K562 (cell line): ENCODE data around the gene PRKCE. TPM values are rescaled to one million over a fixed set of nuclear protein-coding genes. Genes with fewer than 3 reads are reported as not detected.

Experiments
- ATAC-seq: fragments of 200-7000 bp; cut with Tn5 transposase; 3 replicates; pipeline ENCODE4 v1.9.1; 2020; ENCODE audit warnings: moderate library complexity
- BruUV-seq: library from RNA; stranded (reverse); fragments of 400-500 nt; replicated peaks from 2 replicates; lab custom pipeline; 2021; lab: Mats Ljungman, UMichigan
- CTCF ChIA-PET: fragments of 300-600 bp; formaldehyde crosslinking; extraction: SDS; loops from one replicate; lab custom pipeline; 2021; ENCODE audit warnings: low intra/inter-chr PET ratio; lab: Yijun Ruan, JAX
- POLR2A ChIA-PET: fragments of 300-600, 350-650 bp; sonication (Branson Sonifier 250); formaldehyde crosslinking; extraction: SDS; loops from one replicate; lab custom pipeline; 2021; ENCODE audit warnings: antibody characterized with exemption, inconsistent platforms; lab: Yijun Ruan, JAX
- DNase-seq, 4 experiments: peaks; one replicate each; pipeline versions ENCODE4 v3.0.0 to v3.0.0-alpha.2; 2011 to 2018; ENCODE audit warnings: low spot score in 3 of 4, mixed read lengths in 3 of 4; ENCODE audit errors: extremely low read depth in 1 of 4
- FAIRE-seq: peaks from 2 replicates; lab custom pipeline; 2011; peaks lifted over from hg19 to GRCh38; lab: Jason Lieb, UNC
- H2AFZ ChIP-seq: 2 replicates; pipeline ENCODE4 v1.6.0; 2011; ENCODE audit warnings: low read depth, low read length, control low read depth, inconsistent platforms
- H3K27ac ChIP-seq: fragments of 200-600 bp; 3 replicates; pipeline ENCODE4 v1.8.0; 2011; ENCODE audit warnings: low read depth, mild to moderate bottlenecking, control low read depth, inconsistent platforms, low read length, moderate library complexity, mixed read lengths; ENCODE audit errors: extremely low read depth
- H3K27me3 ChIP-seq, 2 experiments: fragments of 300-600 bp in 1 of 2; 2 replicates in 1 of 2; 3 replicates in 1 of 2; pipeline versions ENCODE4 v1.6.0 to v1.8.0; 2011; ENCODE audit warnings: inconsistent platforms in 2 of 2, low read length in 2 of 2, mild to moderate bottlenecking in 1 of 2, mixed read lengths in 1 of 2, moderate library complexity in 1 of 2; ENCODE audit not compliant: control insufficient read depth in 2 of 2, insufficient read depth in 2 of 2
- H3K36me3 ChIP-seq: fragments of 300-600 bp; 3 replicates; pipeline ENCODE4 v1.8.0; 2011; ENCODE audit warnings: mild to moderate bottlenecking, low read length, inconsistent platforms; ENCODE audit not compliant: control insufficient read depth, insufficient read depth
- H3K4me1 ChIP-seq, 2 experiments: fragments of 200-600 bp in 1 of 2; replicated peaks in 1 of 2; 2 replicates in 1 of 2; 3 replicates in 1 of 2; pipeline versions ENCODE4 v1.5.1 to v1.8.0; 2011; ENCODE audit warnings: inconsistent platforms in 2 of 2, low read length in 2 of 2, mild to moderate bottlenecking in 1 of 2, mixed read lengths in 1 of 2, moderate library complexity in 1 of 2; ENCODE audit not compliant: control insufficient read depth in 2 of 2, insufficient read depth in 2 of 2
- H3K4me2 ChIP-seq: 2 replicates; pipeline ENCODE4 v1.6.1; 2011; ENCODE audit warnings: low read length, control low read depth, inconsistent platforms, mixed read lengths; ENCODE audit not compliant: insufficient read depth
- H3K4me3 ChIP-seq: fragments of 200-600 bp; sonication (generic), shearing (Covaris generic); 2 replicates; pipeline ENCODE4 v1.5.1; 2016; ENCODE audit warnings: control low read depth, inconsistent platforms
- H3K79me2 ChIP-seq: fragments of 200-600 bp; 3 replicates; pipeline ENCODE4 v1.8.0; 2011; ENCODE audit warnings: low read length, inconsistent platforms; ENCODE audit not compliant: control insufficient read depth, insufficient read depth
- H3K9ac ChIP-seq, 2 experiments: 2 replicates each; pipeline versions ENCODE4 v1.6.0 to v1.6.1; 2011; ENCODE audit warnings: low read depth in 2 of 2, low read length in 2 of 2, control low read depth in 1 of 2, inconsistent platforms in 1 of 2, mild to moderate bottlenecking in 1 of 2, mixed read lengths in 1 of 2; ENCODE audit not compliant: insufficient read depth in 1 of 2
- H3K9me1 ChIP-seq: one replicate; pipeline ENCODE4 v1.6.0; 2011; ENCODE audit warnings: inconsistent platforms, mild to moderate bottlenecking, low read length, moderate library complexity; ENCODE audit not compliant: control insufficient read depth, insufficient read depth
- H3K9me3 ChIP-seq: replicated peaks from 2 replicates; pipeline ENCODE4 v1.5.1; 2011; ENCODE audit warnings: low read depth, low read length, inconsistent platforms; ENCODE audit not compliant: control insufficient read depth, insufficient read depth
- H4K20me1 ChIP-seq: replicated peaks from 2 replicates; pipeline ENCODE4 v1.6.1; 2011; ENCODE audit warnings: low read length, inconsistent platforms, mixed read lengths; ENCODE audit not compliant: control insufficient read depth, insufficient read depth
- CEBPZ ChIP-seq: fragments of 150-350 bp; IDR thresholded peaks from 2 replicates; pipeline ENCODE4 v1.6.1; 2014; ENCODE audit warnings: low read depth, mild to moderate bottlenecking, low read length, borderline replicate concordance
- DEAF1 ChIP-seq: fragments of 450-650 bp; formaldehyde crosslinking; IDR thresholded peaks from 2 replicates; pipeline ENCODE4 v1.4.0; 2020; ENCODE audit warnings: mild to moderate bottlenecking, moderate library complexity
- FOXA3 ChIP-seq, 2 experiments: fragments of 450-650 bp in 1 of 2; sonication (generic) in 1 of 2; formaldehyde crosslinking; IDR thresholded peaks in 1 of 2; conservative IDR thresholded peaks in 1 of 2; 2 replicates each; pipeline versions ENCODE4 v1.4.0 to v1.8.0; 2020 to 2022; ENCODE audit warnings: mild to moderate bottlenecking in 2 of 2, missing genetic modification reagents in 1 of 2
- HBP1 ChIP-seq: fragments of 450-650 bp; formaldehyde crosslinking; IDR thresholded peaks from 2 replicates; pipeline ENCODE4 v1.4.0; 2022; ENCODE audit warnings: missing genetic modification characterization
- MCM3 ChIP-seq: fragments of 450-650 bp; IDR thresholded peaks from 2 replicates; pipeline ENCODE4 v1.6.1; 2016
- NFYB ChIP-seq: IDR thresholded peaks from 2 replicates; pipeline ENCODE4 v1.6.1; 2011; ENCODE audit warnings: mild to moderate bottlenecking, moderate library complexity; ENCODE audit not compliant: insufficient read length; ENCODE audit errors: extremely low read depth
- PURB ChIP-seq: sonication (generic); formaldehyde crosslinking; IDR thresholded peaks from 2 replicates; pipeline ENCODE4 v1.9.0; 2021; ENCODE audit warnings: low read depth, mild to moderate bottlenecking, missing genetic modification reagents
- SIN3B ChIP-seq: fragments of 450-650 bp; IDR thresholded peaks from 2 replicates; pipeline ENCODE4 v1.6.1; 2017; ENCODE audit warnings: low read depth, mild to moderate bottlenecking, moderate library complexity
- SOX6 ChIP-seq: fragments of 450-650 bp; IDR thresholded peaks from 2 replicates; pipeline ENCODE4 v1.6.1; 2014; ENCODE audit warnings: mild to moderate bottlenecking
- TFAP4 ChIP-seq: sonication (generic); formaldehyde crosslinking; IDR thresholded peaks from 2 replicates; pipeline ENCODE4 v1.8.0; 2022; ENCODE audit warnings: missing genetic modification reagents, mild to moderate bottlenecking, moderate library complexity, borderline replicate concordance
- WGBS: fragments of 100-300 bp; shearing (Covaris generic); methylation state at CpG from one replicate; pipeline ENCODE4 v1.1.6; 2016; ENCODE audit warnings: low coverage, mixed read lengths; ENCODE audit not compliant: insufficient coverage; ENCODE audit errors: missing lambda C conversion rate; 5-methylcytosine and 5-hydroxymethylcytosine counted together
- in situ Hi-C: fragments of 300-500 bp; cut with MboI; formaldehyde crosslinking; loops from 4 replicates; pipeline ENCODE4 v1.15.0; 2018; ENCODE audit warnings: inconsistent platforms, mixed read lengths
- intact Hi-C: fragments of 100-400 bp; cut with micrococcal nuclease; formaldehyde crosslinking; loops from 2 replicates; pipeline ENCODE4 v1.14.2; 2022
- polyA plus RNA-seq, 8 experiments: library from polyadenylated mRNA; depleted of rRNA in 4 of 8; stranded (reverse) in 5 of 8; unstranded in 3 of 8; fragments of >200 nt; fragmentation: Nextera tagmentation in 2 of 8; fragmentation: Illumina TruSeq in 1 of 8; extraction: Ambion mirVana in 2 of 8; extraction: Trizol in 1 of 8; gene quantifications; 2 replicates each; pipeline versions ENCODE4 v1.2.1 to v1.2.3, GENCODE V29; 2011 to 2014; ENCODE audit warnings: inconsistent platforms in 1 of 8, missing spikeins in 1 of 8
- total RNA-seq, 7 experiments: library from RNA; depleted of rRNA in 6 of 7; stranded (reverse); fragments of >200 nt in 6 of 7; fragmentation: Illumina TruSeq in 2 of 7; extraction: Trizol in 2 of 7; gene quantifications; 2 replicates each; pipeline versions ENCODE4 v1.2.1 to v1.2.3, GENCODE V29; 2011 to 2021; ENCODE audit warnings: low replicate concordance in 1 of 7

Gene PRKCE
- total and polyA plus RNA-seq, 9 of the 15 experiments (the other 6 are each of a cell fraction or from before 2014, with no cell fraction given): 0.06 to 1.0 (median 0.22) TPM; not detected in 1

GRCh38 chr2:45993476-45993991, 342.1 kb downstream of the PRKCE start:
- Histone ChIP-seq H3K27me3 (peaks cover 0 to 20% of the 10 kb centered on the region in 2 experiments; a peak in 2 of 5 replicates), H3K4me2 (no peak overlapping the region), H3K9ac (no peak overlapping the region), H3K9me3 (no peaks in the 10 kb centered on the region), H3K79me2 (no peaks in the 10 kb centered on the region), H3K4me1 (no peaks in the 10 kb centered on the region), H3K36me3 (no peaks in the 10 kb centered on the region), H3K9me1 (no peaks in the 10 kb centered on the region), H2AFZ (no peak overlapping the region), H4K20me1 (no peaks in the 10 kb centered on the region), H3K27ac (no peak overlapping the region), H3K4me3 (no peak overlapping the region)
- ChIA-PET POLR2A (interaction anchor here (0.6 kb wide), 2 partner anchors 14 to 55 kb away, joined by 3 read pairs; no protein-coding TSS in a partner anchor), CTCF (interaction anchor here (0.7 to 2.9 kb wide), 4 partner anchors 372 to 552 kb away, joined by 3 to 36 read pairs (median 9); no protein-coding TSS in a partner anchor)
- DNase-seq (peak; percentile 60 to 77 (median 66)), ATAC-seq (peak; percentile 81), FAIRE-seq (peak; percentile 88)
- BruUV-seq: no TSS peak
- intact Hi-C loops: loop anchor here (1.0 to 10.0 kb wide), 5 partner anchors 468 to 1331 kb away; no protein-coding TSS in a partner anchor
- 23% methylated on average over 6 of the region's 6 CpGs for WGBS
- in situ Hi-C loops: loop anchor here (10.0 to 25.0 kb wide), 2 partner anchors 901 to 1319 kb away; no protein-coding TSS in a partner anchor
- no peak for TF ChIP-seq HBP1 (CRISPR knock-in tag)
- no peak for TF ChIP-seq SOX6
- TF ChIP-seq SIN3B: no peak
- TF ChIP-seq CEBPZ: no peak
- TF ChIP-seq NFYB: no peak
- no peak for TF ChIP-seq MCM3
- TF ChIP-seq DEAF1 (CRISPR knock-in tag): peak; percentile 78
- TF ChIP-seq TFAP4: no peak
- no peak for TF ChIP-seq PURB (CRISPR knock-in tag)
- no peak for TF ChIP-seq FOXA3 (CRISPR knock-in tag; conservative IDR thresholded peaks at IDR 0.05 in 1 of 2, IDR thresholded peaks at IDR 0.05 in 1 of 2)
